ENCODE results near the gene MS4A4E. TPM values are rescaled to one million over a fixed set of nuclear protein-coding genes. Genes with fewer than 3 reads are reported as not detected.
"Not testable (repeated sequence)": the region's sequence is repeated elsewhere in the genome, so short reads cannot be mapped to it uniquely, and the experiment has no call there.

The MS4A4E gene
- total RNA-seq, 1 experiment from 2014 or later, result not detected

DNA sequence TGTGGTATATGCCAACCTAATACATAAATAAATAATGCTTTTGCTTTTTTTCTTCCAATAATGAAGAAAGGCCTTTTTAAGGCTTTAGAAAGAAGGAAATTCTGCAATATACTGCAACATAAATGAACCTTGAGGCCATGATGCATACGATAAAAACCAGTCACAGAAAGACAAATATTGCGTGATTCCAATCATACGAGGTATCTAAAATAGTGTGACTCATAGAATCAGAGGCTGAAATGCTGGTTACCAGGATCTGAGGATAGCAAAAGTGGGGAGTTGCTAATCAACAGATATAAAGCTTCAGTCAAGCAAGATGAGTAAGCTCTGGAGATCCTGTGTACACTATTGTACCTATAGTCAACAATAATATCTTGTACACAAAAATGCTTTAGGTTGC lies 84.3 kb downstream of the MS4A4E start:
- in situ Hi-C loops (cut with HindIII; ENCODE audit: low pct_unique_long_range_greater_than_20kb, low sequenced_read_pairs), result no loop called here

DNA sequence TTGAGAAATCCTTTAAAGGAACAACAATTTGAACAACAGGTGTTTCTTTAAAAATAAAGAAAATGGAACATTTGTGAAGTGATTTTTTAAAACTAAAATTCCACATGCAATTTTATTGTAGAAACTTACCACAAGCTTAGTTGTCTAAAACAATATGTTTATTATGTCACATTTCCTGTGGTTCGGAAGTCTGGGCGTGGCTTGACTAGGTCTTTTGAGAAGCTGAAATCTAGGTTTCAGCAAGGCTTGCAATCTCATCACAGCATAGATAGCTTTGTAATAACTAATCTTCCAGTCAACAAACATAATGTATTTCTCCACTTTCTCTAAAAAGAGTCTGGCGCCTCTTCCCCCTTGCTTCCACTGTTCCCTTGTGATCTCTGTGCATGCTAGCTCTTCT lies 87.0 kb downstream of the MS4A4E start:
- in situ Hi-C loops (cut with HindIII; ENCODE audit: low pct_unique_long_range_greater_than_20kb, low sequenced_read_pairs), result no loop called here

More for the DNA sequence above, 84.3 kb downstream of the MS4A4E start:
- no peak for DNase-seq (ENCODE audit: low read depth, low spot score)

DNA sequence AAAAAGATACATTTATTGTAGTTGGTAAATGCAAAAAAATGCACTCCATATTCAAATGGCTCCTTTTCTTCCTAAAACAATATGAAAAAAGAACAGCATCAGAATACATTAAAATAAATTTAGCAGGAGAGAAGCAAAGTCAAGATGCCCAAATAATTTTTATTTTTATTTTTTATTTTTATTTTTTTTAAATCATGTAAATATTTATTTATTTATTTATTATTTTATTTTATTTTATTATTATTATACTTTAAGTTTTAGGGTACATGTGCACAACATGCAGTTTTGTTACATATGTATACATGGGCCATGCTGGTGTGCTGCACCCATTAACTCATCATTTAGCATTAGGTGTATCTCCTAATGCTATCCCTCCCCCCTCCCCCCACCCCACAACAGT lies 90.2 kb downstream of the MS4A4E start:
- in situ Hi-C loops (cut with HindIII; ENCODE audit: low pct_unique_long_range_greater_than_20kb, low sequenced_read_pairs); DNase-seq (ENCODE audit: low read depth, low spot score): not testable (repeated sequence)

More for the DNA sequence above, 87.0 kb downstream of the MS4A4E start:
- peak; percentile 15 for DNase-seq (ENCODE audit: low read depth, low spot score)

DNA sequence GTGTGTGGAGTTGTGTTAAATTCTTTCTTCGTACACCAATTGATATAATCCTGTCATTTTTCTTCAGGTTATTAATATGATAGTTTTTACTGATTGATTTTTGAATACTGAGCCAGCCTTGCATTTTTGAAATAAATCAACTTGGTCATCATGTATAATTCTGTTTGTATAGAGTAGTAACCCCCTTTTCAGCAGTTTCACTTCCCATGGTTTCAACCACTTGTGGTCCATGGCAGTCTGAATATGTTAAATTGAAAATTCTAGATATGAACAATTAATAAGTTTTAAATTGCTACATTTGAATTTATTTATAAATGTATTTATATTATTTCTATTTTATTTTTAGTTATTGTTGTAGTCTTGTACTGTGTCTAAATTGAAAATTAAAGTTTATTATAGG lies 92.7 kb downstream of the MS4A4E start:
- in situ Hi-C loops (cut with HindIII; ENCODE audit: low pct_unique_long_range_greater_than_20kb, low sequenced_read_pairs), result no loop called here

More for the DNA sequence above, 92.7 kb downstream of the MS4A4E start:
- no peak for DNase-seq (ENCODE audit: low read depth, low spot score)

Small RNA genes lying within 50 kb of the gene (small RNA-seq; reads per million reads assigned to genes)
- gene MIR6503, result 0 reads per million in 2 experiments

Other genes starting within 250 kb of the MS4A4E start
- gene OOSP4B, start 226.0 kb downstream of the MS4A4E start, total RNA-seq (2014; rRNA removed; shearing (Covaris generic)), result not detected in 2 replicates
- not detected in 2 replicates for gene OOSP2, start 202.7 kb downstream of the MS4A4E start, total RNA-seq (2014; rRNA removed; shearing (Covaris generic))
- not detected in 2 replicates for gene MS4A3, start 186.5 kb downstream of the MS4A4E start, total RNA-seq (2014; rRNA removed; shearing (Covaris generic))
- not detected in 2 replicates for gene MS4A2, start 154.5 kb downstream of the MS4A4E start, total RNA-seq (2014; rRNA removed; shearing (Covaris generic))
- gene MS4A6A, start 60.1 kb downstream of the MS4A4E start, total RNA-seq (2014; rRNA removed; shearing (Covaris generic)), result 0.53 TPM in 1 of 2 replicates, not detected in the other
- gene MS4A4A, start 37.5 kb upstream of the MS4A4E start, total RNA-seq (2014; rRNA removed; shearing (Covaris generic)), result not detected in 2 replicates
- not detected in 2 replicates for gene MS4A6E, start 84.1 kb upstream of the MS4A4E start, total RNA-seq (2014; rRNA removed; shearing (Covaris generic))
- gene MS4A7, start 135.4 kb upstream of the MS4A4E start, total RNA-seq (2014; rRNA removed; shearing (Covaris generic)), result not detected in 2 replicates
- not detected in 2 replicates for gene MS4A14, start 153.3 kb upstream of the MS4A4E start, total RNA-seq (2014; rRNA removed; shearing (Covaris generic))
- not detected in 2 replicates for gene MS4A5, start 186.4 kb upstream of the MS4A4E start, total RNA-seq (2014; rRNA removed; shearing (Covaris generic))
- gene MS4A1, start 212.7 kb upstream of the MS4A4E start, total RNA-seq (2014; rRNA removed; shearing (Covaris generic)), result not detected in 2 replicates
- gene MS4A12, start 249.6 kb upstream of the MS4A4E start, total RNA-seq (2014; rRNA removed; shearing (Covaris generic)), result not detected in 2 replicates

Measured in SK-MEL-5 (cell line).